Natural killer cell treated with Interleukin-12 subunit alpha and Interleukin-12 subunit beta and Interleukin-15 and Interleukin-18, amount 100 ng/mL, for 72 hours (primary cell): ENCODE measurements around the gene ERMP1. TPM values are rescaled to one million over a fixed set of nuclear protein-coding genes. Genes with fewer than 3 reads are reported as not detected.
A peak's percentile ranks its signal among the peaks of the same experiment; 100 is the strongest.

Source experiments
- ATAC-seq, 2 donors: fragments of 150-1000 bp; cut with Tn5 transposase in 1 of 2; sonication (Bioruptor Pico), chemical (Tn5 transposase) in 1 of 2; 2 replicates each; pipeline ENCODE4 v1.10.0; 2021
- DNase-seq: peaks from one replicate; pipeline ENCODE4 v3.0.0; 2022; ENCODE audit warnings: low spot score
- H3K27ac Mint-ChIP-seq, 2 donors: 1 replicate in 1 of 2; 2 replicates in 1 of 2; pipeline ENCODE4 v1.8.0; 2022; ENCODE audit warnings: mixed read lengths in 2 of 2, mild to moderate bottlenecking in 1 of 2, moderate library complexity in 1 of 2
- H3K27me3 Mint-ChIP-seq, 2 donors: 1 replicate in 1 of 2; 2 replicates in 1 of 2; pipeline ENCODE4 v1.8.0; 2022; ENCODE audit warnings: mixed read lengths in 2 of 2
- H3K36me3 Mint-ChIP-seq: one replicate; pipeline ENCODE4 v1.8.0; 2022; ENCODE audit warnings: mixed read lengths
- H3K4me1 Mint-ChIP-seq, 2 donors: 1 replicate in 1 of 2; 2 replicates in 1 of 2; pipeline ENCODE4 v1.8.0; 2022; ENCODE audit warnings: low read depth in 2 of 2, mixed read lengths in 2 of 2, mild to moderate bottlenecking in 1 of 2
- H3K4me3 Mint-ChIP-seq: one replicate; pipeline ENCODE4 v1.8.0; 2022; ENCODE audit warnings: mixed read lengths
- H3K9me3 Mint-ChIP-seq: 2 replicates; pipeline ENCODE4 v1.8.0; 2022; ENCODE audit warnings: mixed read lengths
- total RNA-seq, 2 donors: library from RNA; stranded (reverse); gene quantifications; one replicate each; pipeline ENCODE4 v1.2.3, GENCODE V29; 2022

ERMP1 gene
- total RNA-seq, 2 donors from 2014 or later = 17.7 to 28.0 TPM

DNA sequence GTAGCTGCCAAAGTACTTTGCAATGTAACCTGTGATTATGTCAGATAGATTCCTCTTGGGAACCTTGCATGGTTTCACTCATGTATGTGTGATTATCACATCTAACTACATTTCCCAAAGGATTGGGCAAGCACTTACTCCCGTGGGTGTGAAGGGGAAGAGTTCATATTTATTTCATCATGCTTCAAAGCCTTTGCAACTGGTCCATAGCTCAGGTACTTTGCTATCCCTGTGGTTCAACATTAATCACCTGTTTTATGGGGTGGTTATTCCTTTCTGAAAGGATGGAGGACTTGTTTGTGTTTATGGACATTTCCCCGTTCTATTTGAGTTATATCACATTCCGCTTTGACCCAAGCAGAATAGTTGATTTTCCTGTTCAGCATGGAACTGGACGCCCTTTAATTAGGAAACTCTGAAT lies 13.6 kb upstream of the ERMP1 start:
- DNase-seq (no peak), ATAC-seq (no peak)
- H3K4me1 Mint-ChIP-seq = peaks cover 81 to 83% of the 10 kb centered on the region in 2 donors
- H3K4me3 Mint-ChIP-seq = no peak overlapping the region
- no peaks in the 10 kb centered on the region for H3K9me3 Mint-ChIP-seq
- peak overlapping the region in 1 of 2 donors; percentile 92 for H3K27ac Mint-ChIP-seq
- no peaks in the 10 kb centered on the region for H3K27me3 Mint-ChIP-seq
- peaks cover 5% of the 10 kb centered on the region for H3K36me3 Mint-ChIP-seq

DNA sequence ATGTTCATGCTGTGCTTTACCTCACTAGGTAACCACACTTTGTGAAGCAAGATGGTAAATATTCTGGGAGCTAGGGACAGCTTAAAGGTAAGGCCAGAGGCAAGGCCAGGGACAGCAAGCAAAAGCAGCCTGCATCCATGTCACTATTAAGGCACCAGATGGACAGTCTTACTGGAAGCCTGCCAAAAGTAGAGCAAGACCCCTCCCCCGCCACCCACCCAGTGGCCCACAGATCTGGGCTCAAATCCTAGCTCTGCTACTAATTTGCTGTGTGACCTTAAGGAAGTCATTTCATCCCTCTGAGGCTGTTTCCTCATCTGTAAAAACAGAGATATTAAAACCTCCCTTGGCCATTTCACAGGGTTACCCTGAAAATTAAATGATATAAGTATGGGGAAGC lies 13.2 kb upstream of the ERMP1 start:
- Mint-ChIP-seq H3K27ac (peak overlapping the region; percentile 87 to 92), H3K4me3 (peak overlapping the region; percentile 78), H3K27me3 (no peaks in the 10 kb centered on the region), H3K9me3 (no peaks in the 10 kb centered on the region), H3K36me3 (peaks cover 5% of the 10 kb centered on the region), H3K4me1 (peaks cover 81 to 83% of the 10 kb centered on the region in 2 donors)
- no peak for ATAC-seq
- DNase-seq = no peak

DNA sequence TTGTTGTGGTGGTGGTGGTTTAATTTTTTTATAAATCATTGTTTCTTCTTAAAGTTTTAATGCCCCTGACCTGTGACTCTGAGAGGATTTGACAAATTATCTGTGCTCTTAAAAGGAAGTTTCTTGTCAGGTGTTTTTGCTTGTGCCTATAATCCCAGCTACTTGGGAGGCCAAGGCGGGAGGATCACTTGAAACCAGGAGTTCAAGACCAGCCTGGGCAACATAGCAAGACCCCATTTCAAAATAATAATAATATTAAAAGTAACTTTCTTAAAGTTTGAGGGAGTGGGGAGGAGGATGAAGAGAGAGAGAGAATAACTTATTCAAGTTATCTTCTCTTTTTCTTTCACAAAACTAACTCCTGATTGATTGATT lies 12.2 kb upstream of the ERMP1 start:
- Mint-ChIP-seq H3K4me1 (peaks cover 76 to 81% of the 10 kb centered on the region in 2 donors), H3K27ac (peak overlapping the region; percentile 87 to 92)
- ATAC-seq = no peak

GRCh38 chr9:5843794-5844471 lies 11.0 kb upstream of the ERMP1 start:
- no peaks in the 10 kb centered on the region for H3K9me3 Mint-ChIP-seq
- ATAC-seq = peak in 1 of 2 donors; percentile 28

More for the DNA sequence above, 12.2 kb upstream of the ERMP1 start:
- no peaks in the 10 kb centered on the region for H3K27me3 Mint-ChIP-seq
- peak overlapping the region; percentile 78 for H3K4me3 Mint-ChIP-seq
- DNase-seq = no peak
- H3K9me3 Mint-ChIP-seq = no peaks in the 10 kb centered on the region
- H3K36me3 Mint-ChIP-seq = peaks cover 5% of the 10 kb centered on the region

DNA sequence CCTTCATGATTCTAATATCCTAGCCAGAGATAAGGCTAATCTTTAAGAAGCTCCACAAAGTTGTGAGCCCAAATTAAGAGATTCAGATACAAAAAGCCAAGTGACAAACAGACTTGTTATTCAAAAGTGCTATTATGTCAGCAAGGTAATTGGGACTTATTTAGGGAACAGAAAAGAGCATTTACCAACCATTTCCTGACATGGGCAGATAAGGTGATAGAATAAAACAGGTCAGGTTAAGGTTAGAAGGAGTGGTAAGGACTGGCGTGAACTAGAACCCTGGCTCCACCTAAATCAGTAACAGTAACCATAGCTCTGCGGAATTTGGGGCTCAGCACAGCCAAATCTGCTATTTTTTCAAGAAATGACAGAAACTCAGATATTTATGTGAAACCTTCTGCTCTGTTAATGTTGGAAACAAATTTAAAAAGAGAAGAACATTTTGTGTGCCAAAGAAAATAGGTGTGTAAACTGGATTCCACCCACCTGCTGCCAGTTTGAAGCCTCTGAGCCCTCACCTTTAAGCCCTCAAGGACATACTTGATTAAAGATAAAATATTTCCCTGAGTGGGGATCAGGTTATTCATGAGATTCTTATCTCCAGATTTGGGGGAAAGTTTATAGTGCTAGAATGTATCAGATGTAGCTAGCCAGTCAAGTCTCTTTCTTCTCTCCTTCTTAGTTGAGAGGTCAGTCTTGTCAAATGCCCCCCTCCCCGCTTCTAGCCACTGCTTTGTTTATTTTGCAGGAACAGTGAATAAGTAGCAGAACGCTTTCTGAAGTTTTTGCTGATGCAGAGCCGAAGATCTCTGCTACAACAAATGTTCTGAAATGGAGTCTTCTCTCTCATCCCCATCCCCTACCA lies 10.2 kb upstream of the ERMP1 start:
- H3K9me3 Mint-ChIP-seq = no peaks in the 10 kb centered on the region
- H3K4me1 Mint-ChIP-seq = peaks cover 67 to 72% of the 10 kb centered on the region in 2 donors
- H3K27ac Mint-ChIP-seq = peak overlapping the region; percentile 87 to 92
- no peaks in the 10 kb centered on the region for H3K27me3 Mint-ChIP-seq
- DNase-seq = no peak
- H3K4me3 Mint-ChIP-seq = peak overlapping the region; percentile 78
- peaks cover 5% of the 10 kb centered on the region for H3K36me3 Mint-ChIP-seq
- ATAC-seq = no peak

More at GRCh38 chr9:5843794-5844471, 11.0 kb upstream of the ERMP1 start:
- peaks cover 5% of the 10 kb centered on the region for H3K36me3 Mint-ChIP-seq
- peak overlapping the region; percentile 78 for H3K4me3 Mint-ChIP-seq
- DNase-seq = no peak
- peak overlapping the region; percentile 87 to 92 for H3K27ac Mint-ChIP-seq
- H3K27me3 Mint-ChIP-seq = no peaks in the 10 kb centered on the region
- peaks cover 73 to 78% of the 10 kb centered on the region in 2 donors for H3K4me1 Mint-ChIP-seq

DNA sequence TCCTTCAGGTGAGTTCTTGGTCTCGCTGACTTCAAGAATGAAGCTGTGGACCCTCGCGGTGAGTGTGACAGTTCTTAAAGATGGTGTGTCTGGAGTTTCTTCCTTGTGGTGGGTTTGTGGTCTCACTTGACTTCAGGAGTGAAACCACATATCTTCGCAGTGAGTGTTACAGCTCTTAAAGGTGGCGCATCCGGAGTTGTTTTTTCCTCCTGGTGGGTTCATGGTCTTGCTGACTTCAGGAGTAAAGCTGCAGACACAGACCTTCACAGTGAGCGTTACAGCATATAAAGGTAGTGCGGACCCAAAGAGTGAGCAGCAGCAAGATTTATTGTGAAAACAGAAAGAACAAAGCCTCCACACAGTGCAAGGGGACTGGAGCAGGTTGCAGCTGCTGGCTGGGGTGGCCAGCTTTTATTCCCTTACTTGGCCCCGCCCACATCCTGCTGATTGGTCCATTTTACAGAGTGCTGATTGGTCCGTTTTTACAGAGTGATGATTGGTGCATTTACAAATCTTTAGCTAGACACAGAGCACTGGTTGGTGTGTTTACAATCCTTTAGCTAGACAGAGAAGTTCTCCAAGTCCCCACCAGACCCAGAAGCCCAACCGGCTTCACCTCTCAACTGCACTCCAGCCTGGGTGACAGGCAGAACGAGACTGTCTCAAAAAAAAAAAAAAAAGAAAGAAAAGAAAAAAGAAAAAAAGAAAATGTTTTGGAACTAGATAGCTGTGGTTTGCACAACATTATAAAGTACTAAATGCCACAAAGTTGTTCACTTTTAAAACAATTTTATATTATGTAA lies 9.1 kb upstream of the ERMP1 start:
- Mint-ChIP-seq H3K9me3 (no peaks in the 10 kb centered on the region), H3K4me3 (peak overlapping the region; percentile 82), H3K27me3 (no peaks in the 10 kb centered on the region), H3K4me1 (peaks cover 62 to 68% of the 10 kb centered on the region in 2 donors), H3K27ac (peak overlapping the region; percentile 78 to 92), H3K36me3 (peaks cover 5% of the 10 kb centered on the region)
- DNase-seq (peak; percentile 87), ATAC-seq (peak; percentile 77 to 82)

GRCh38 chr9:5840788-5841187 lies 7.9 kb upstream of the ERMP1 start:
- Mint-ChIP-seq H3K9me3 (no peaks in the 10 kb centered on the region), H3K27ac (peak overlapping the region; percentile 78 to 92), H3K27me3 (no peaks in the 10 kb centered on the region), H3K4me3 (peak overlapping the region; percentile 82), H3K36me3 (peaks cover 5% of the 10 kb centered on the region), H3K4me1 (peaks cover 57% of the 10 kb centered on the region in 2 donors)
- DNase-seq (no peak), ATAC-seq (no peak)

GRCh38 chr9:5839572-5839902 lies 6.6 kb upstream of the ERMP1 start:
- DNase-seq = no peak
- Mint-ChIP-seq H3K4me3 (no peak overlapping the region), H3K36me3 (peaks cover 5% of the 10 kb centered on the region), H3K9me3 (no peaks in the 10 kb centered on the region), H3K27me3 (no peaks in the 10 kb centered on the region), H3K27ac (peak overlapping the region in 1 of 2 donors; percentile 43), H3K4me1 (peaks cover 46 to 48% of the 10 kb centered on the region in 2 donors)
- ATAC-seq = no peak

DNA sequence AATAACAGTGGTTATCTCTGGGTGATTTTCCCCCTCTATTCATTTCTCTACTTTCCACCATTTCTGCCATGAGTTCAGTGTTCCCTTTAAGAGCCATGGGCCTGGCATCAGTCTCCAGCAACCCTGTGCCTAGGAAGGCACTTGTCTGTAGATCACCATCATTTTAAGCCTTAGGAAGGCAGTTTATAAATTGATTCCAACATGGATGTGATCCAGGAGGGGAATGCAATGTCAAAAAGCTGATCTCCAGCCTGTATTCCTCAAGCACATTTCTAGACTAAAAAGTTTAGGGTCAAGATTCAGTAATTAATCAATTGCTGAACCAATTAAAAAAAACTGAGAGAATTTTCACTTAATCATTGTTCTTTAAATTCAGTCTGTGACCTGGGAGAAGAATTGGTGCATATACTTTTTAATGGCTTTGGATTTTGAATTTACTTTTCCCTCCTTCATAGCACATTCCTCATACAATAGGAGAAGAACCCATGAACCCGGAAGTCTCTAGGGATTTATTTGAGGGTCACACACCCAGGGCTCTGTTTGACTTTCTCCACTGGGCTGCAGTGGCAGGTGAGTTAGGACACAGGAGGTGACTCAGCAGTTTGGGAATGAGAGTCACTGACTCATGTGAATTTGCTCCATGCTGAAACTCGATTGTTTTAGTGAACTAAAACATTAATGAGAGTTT lies 6.1 kb upstream of the ERMP1 start:
- no peak overlapping the region for H3K4me3 Mint-ChIP-seq
- peaks cover 44 to 46% of the 10 kb centered on the region in 2 donors for H3K4me1 Mint-ChIP-seq
- no peak for ATAC-seq
- peaks cover 5% of the 10 kb centered on the region for H3K36me3 Mint-ChIP-seq
- H3K27ac Mint-ChIP-seq = no peak overlapping the region
- H3K27me3 Mint-ChIP-seq = no peaks in the 10 kb centered on the region
- H3K9me3 Mint-ChIP-seq = peaks cover 3% of the 10 kb centered on the region
- DNase-seq = no peak

- no peaks in the 10 kb centered on the region for H3K36me3 Mint-ChIP-seq
- H3K9me3 Mint-ChIP-seq = peaks cover 4% of the 10 kb centered on the region
- H3K27me3 Mint-ChIP-seq = no peaks in the 10 kb centered on the region
- no peak overlapping the region for H3K27ac Mint-ChIP-seq
- peaks cover 35 to 38% of the 10 kb centered on the region in 2 donors for H3K4me1 Mint-ChIP-seq
- no peak for ATAC-seq
- no peak for DNase-seq
- H3K4me3 Mint-ChIP-seq = no peak overlapping the region
Observed at GRCh38 chr9:5835808-5836207, 2.9 kb upstream of the ERMP1 start.

- Mint-ChIP-seq H3K4me1 (peaks cover 29 to 36% of the 10 kb centered on the region in 2 donors), H3K4me3 (peak overlapping the region; percentile 16), H3K27ac (peak overlapping the region in 1 of 2 donors; percentile 2)
Observed at GRCh38 chr9:5834214-5834613, 1.3 kb upstream of the ERMP1 start.

GRCh38 chr9:5832071-5832537 lies 813 bp downstream of the ERMP1 start:
- no peaks in the 10 kb centered on the region for H3K36me3 Mint-ChIP-seq
- peak overlapping the region; percentile 83 for H3K4me3 Mint-ChIP-seq
- H3K4me1 Mint-ChIP-seq = peaks cover 29 to 42% of the 10 kb centered on the region in 2 donors
- H3K27ac Mint-ChIP-seq = peak overlapping the region; percentile 29 to 65
- no peaks in the 10 kb centered on the region for H3K27me3 Mint-ChIP-seq
- no peak for ATAC-seq
- DNase-seq = no peak
- peaks cover 4% of the 10 kb centered on the region for H3K9me3 Mint-ChIP-seq

More at GRCh38 chr9:5834214-5834613, 1.3 kb upstream of the ERMP1 start:
- Mint-ChIP-seq H3K36me3 (no peaks in the 10 kb centered on the region), H3K27me3 (no peaks in the 10 kb centered on the region), H3K9me3 (peaks cover 4% of the 10 kb centered on the region)
- ATAC-seq (no peak), DNase-seq (no peak)
